Activated CD4-positive, alpha-beta T cell treated with anti-CD3 and anti-CD28 coated beads, Interleukin-2, amount 50 U/mL, for 16 hours (primary cell): ENCODE data around the gene HIPK4.
"Not testable (repeated sequence)": the region's sequence is repeated elsewhere in the genome, so short reads cannot be mapped to it uniquely, and the experiment has no call there.

Experiments used
- DNase-seq: peaks from one replicate; pipeline ENCODE4 v3.0.0-alpha.2; 2020

Gene HIPK4

GRCh38 chr19:40416918-40417642, 27.1 kb upstream of the HIPK4 start:
- peak; percentile 32 for DNase-seq

GRCh38 chr19:40415768-40416167, 25.8 kb upstream of the HIPK4 start:
- no peak for DNase-seq

DNA sequence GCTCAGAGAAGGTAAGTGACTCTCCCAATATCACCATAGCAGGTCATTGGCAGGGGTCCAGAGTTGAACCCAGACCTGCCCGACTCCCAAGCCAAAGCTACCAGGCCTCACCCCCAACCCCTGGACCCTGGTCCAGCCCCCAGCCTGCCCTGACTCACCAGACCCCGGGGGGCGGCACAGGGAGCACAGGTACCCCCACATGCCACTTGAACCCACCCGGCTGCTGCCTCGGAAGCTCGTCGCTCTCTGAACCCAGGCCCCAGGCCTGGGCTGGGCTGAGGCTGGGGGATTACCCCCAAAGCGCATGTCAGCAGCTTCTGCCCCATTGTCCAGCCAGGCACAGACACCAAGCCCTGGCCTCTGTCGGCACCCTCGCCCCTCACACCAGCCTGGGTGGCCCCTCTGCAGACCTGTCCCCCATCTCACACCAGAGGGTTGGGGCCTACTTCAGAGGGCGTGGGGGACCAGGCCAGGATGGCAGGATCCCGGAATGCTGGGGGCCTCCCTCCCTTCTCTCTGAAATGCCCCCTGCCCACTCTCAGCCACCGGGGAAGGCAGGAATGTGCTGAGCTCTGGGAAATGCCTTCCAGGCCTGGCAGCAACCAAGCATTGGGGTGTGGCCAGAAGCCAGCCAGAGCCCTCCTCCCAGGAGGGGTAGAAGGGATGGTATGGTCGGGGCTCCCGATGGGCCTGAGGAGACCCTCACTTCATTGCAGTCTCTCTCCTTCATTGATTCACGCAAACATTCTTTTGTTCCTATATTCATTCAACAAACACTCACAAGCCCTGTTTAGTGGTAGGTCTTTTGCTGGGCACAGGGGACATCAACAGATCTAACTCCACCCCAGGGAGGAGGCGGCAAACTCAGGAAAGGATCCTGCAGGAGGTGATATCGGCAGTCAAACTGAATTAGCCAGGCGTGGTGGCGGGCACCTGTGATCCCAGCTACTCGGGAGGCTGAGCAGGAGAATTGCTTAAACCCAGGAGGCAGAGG, 24.9 kb upstream of the HIPK4 start:
- no peak for DNase-seq

GRCh38 chr19:40413291-40413845, 23.4 kb upstream of the HIPK4 start, which contains the start of gene PRX:
PRX (minus strand) TSS chr19:40413378; CDS start chr19:40407932, 5,446 bp downstream.
- DNase-seq: no peak

- DNase-seq: no peak
Measured at GRCh38 chr19:40412866-40413265, 22.9 kb upstream of the HIPK4 start.

- DNase-seq: no peak
Measured at GRCh38 chr19:40411958-40412499, 22.0 kb upstream of the HIPK4 start.

DNA sequence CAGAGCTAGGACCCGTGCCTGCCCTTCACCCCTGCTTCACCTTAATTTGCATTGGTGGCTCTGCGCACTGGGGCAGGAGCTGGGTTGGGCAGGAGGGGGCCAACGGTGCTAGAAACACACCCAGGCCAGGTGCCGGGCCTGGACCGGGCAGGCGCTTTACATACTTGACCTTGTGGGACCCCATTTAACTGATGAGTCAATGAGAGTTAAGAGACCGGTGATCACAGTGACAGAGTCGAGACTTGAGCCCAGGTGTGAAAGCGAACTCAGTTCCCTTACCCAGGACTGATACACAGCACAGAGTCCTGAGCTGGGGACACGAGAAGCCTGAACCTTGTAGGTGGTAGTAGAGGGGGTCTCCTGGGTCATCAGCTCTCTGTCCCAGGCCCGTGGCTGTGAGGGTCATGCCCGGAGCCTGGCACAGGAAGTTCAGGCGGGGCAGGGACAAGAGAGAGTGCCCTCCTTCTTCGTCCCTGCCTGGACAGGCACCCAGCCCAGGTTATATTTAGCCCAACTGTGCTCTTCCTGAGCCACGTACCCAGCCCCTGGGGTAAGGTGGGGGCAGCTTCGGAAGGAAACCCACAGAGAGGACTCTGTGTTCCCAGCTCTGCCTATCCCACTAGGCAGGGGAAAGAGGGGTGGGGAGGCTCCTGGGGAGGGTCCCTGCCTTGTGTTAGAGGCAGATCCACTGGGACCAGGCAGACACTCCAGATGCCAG, 21.3 kb upstream of the HIPK4 start:
- no peak for DNase-seq

DNA sequence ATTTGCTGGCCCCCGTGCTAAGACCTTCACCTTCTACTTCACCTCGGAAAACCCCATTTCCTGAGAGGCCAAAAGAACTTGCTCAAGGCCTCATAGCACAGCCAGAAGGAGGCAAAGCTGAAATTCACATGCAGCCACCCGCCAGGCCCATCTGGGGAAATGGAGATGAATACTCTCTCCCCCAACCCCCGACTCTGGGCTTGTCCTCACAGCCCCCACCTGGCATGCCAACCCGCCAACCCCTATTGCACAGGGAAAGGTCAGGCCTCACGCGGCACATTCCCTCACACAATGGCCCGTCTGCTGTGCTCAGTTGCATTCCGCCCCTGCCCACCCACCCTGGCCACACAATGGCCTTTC, 20.0 kb upstream of the HIPK4 start:
- no peak for DNase-seq

- not testable (repeated sequence) for DNase-seq
Measured at GRCh38 chr19:40408598-40408925, 18.6 kb upstream of the HIPK4 start.

GRCh38 chr19:40407714-40408597, 18.0 kb upstream of the HIPK4 start:
- no peak for DNase-seq

GRCh38 chr19:40403262-40403984, 13.4 kb upstream of the HIPK4 start:
- DNase-seq: peak; percentile 93

DNA sequence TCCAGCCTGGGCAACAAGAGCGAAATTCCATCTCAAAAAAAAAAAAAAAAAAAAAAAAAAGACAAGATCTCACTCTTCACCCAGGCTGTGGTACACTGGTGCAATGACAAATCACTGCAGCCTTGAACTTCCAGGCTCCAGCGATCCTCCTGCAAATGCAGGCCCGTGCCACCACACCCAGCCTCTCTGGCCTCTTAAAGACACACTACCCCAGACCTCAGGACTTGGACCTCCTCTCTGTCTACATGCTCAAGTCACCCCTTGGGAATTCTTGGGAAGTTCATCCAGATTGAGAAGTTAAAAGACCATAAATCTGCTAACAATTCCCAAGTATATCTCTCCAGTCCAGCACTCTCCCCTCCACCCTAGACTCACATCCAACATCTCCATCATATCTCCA, 10.6 kb upstream of the HIPK4 start:
- DNase-seq: no peak

DNA sequence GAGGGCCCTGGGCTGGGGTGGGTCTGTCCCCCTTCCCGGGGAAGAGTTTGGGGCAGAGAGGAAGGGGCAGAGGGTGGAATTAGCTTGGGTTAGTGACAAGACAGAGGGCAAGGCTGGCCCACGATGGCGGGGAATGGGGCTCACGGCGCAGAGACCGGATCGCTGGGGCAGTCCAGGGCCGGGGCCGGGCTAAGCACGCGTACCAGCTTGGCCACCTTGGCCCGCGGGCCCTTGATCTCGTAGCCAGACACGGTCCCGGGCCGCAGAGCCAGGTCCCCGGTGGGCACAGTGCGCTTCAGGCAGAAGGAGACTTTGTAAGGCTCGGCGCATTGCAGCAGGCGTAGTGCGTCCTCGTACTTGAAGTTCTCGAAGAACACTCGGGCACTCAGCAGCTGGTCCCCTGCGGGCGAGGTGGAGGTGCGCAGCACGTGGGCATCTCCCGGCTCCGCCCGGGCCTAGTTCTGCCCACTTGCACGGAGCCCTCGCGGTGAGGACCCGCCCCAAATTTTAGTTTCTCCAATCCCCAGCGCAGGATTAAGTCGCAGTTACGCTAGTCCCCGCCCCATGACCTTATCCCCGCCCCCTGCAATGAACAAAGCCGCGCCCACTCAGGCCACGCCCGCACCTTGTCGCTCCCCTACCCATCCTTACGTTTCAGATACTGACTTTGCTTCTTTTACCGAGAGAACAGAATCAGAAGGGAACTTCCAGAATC, 8.6 kb upstream of the HIPK4 start:
- peak; percentile 60 for DNase-seq

DNA sequence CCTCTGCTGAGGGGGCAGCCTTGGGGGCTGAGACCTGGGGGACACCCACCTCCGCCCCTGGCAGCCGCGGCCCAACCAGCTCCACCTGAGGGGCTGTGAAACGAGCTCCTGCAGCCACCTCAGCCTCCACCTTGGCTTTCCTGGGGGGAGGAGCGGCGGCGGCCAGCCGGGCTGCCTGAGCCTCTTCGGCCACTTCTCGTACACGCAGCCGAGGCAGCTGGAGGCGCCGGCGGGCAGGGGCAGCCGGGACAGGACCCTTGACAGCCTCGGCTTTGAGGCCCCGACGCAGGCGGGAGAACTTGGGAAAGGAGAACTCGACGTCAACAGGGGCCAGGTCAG, 7.6 kb upstream of the HIPK4 start:
- no peak for DNase-seq

GRCh38 chr19:40396886-40397567, 7.0 kb upstream of the HIPK4 start:
- no peak for DNase-seq

- no peak for DNase-seq
Measured at GRCh38 chr19:40395956-40396355, 6.0 kb upstream of the HIPK4 start.

DNA sequence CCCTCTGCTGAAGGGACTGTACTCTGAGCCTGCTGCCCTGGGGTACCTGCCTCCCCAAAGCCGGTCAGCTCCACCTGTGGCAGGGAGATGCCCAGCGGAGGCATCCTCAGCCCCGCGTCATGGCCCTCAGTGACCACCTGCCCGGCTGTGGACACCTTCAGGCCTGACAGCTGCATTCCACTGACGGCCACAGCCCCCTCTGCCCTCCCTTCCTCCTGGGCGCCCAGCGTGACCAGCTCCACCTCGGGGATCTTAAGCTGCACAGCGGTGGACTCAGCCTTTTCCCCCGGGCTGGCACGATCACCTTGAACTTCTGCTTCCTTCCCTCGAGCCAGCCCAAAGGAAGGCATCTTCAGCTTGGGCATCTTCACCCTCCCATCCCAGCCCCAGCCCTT, 4.8 kb upstream of the HIPK4 start:
- DNase-seq: no peak

- no peak for DNase-seq
Measured at GRCh38 chr19:40393894-40394815, 4.2 kb upstream of the HIPK4 start.
